GM23338 (cell line): Measurements from ENCODE around the gene MAP3K5.

ENCODE experiments used
- CTCF ChIP-seq, 2 experiments: fragments of 200-600 bp in 1 of 2; sonication (generic) in 1 of 2; conservative IDR thresholded peaks; 2 replicates each; pipeline versions ENCODE4 v1.5.1 to v1.6.1; 2016 to 2017; ENCODE audit warnings: antibody characterized with exemption in 2 of 2, low read depth in 2 of 2, mild to moderate bottlenecking in 2 of 2, moderate library complexity in 1 of 2
- POLR2AphosphoS5 ChIP-seq: IDR thresholded peaks from 2 replicates; pipeline ENCODE4 v1.6.1; 2016; ENCODE audit warnings: antibody characterized with exemption, low read depth

- TF ChIP-seq CTCF (conservative IDR thresholded peaks at IDR 0.05; ENCODE audit: low read depth in 2 of 2) (no peak), POLR2AphosphoS5 (no peak)
Measured at GRCh38 chr6:136763716-136764516, 28.4 kb downstream of the MAP3K5 start.
